SK-N-SH (cell line): Measurements from ENCODE around the gene ATXN10. TPM values are rescaled to one million over a fixed set of nuclear protein-coding genes. Genes with fewer than 3 reads are reported as not detected.

Experiments used
- CTCF ChIA-PET: fragments of 300-600, 350-600 bp; formaldehyde crosslinking; extraction: SDS; loops from one replicate; lab custom pipeline; 2021; lab: Yijun Ruan, JAX
- POLR2A ChIA-PET: fragments of 350-600 bp; sonication (Branson Sonifier 250); formaldehyde crosslinking; extraction: SDS; loops from one replicate; lab custom pipeline; 2020; ENCODE audit warnings: antibody characterized with exemption, inconsistent platforms; lab: Yijun Ruan, JAX
- DNase-seq: peaks from one replicate; pipeline ENCODE4 v3.0.0; 2012
- H2AFZ ChIP-seq: fragments of 200-600 bp; sonication (generic); 2 replicates; pipeline ENCODE4 v1.8.1; 2016; ENCODE audit warnings: antibody characterized with exemption, mild to moderate bottlenecking, low read depth
- H3F3A ChIP-seq: fragments of 200-600 bp; sonication (generic); replicated peaks from 2 replicates; pipeline ENCODE3; 2016; ENCODE audit warnings: antibody characterized with exemption, mild to moderate bottlenecking; ENCODE audit not compliant: insufficient read depth
- H3K27ac ChIP-seq, 2 experiments: fragments of 200-500 bp in 1 of 2; fragments of 200-600 bp in 1 of 2; sonication (Bioruptor generic) in 1 of 2; sonication (generic), shearing (Covaris generic) in 1 of 2; 2 replicates each; pipeline versions ENCODE4 v1.5.1 to v1.6.1; 2014 to 2016; ENCODE audit warnings: low read depth in 2 of 2, inconsistent platforms in 1 of 2, low read length in 1 of 2, mild to moderate bottlenecking in 1 of 2, mixed read lengths in 1 of 2
- H3K27me3 ChIP-seq: fragments of 200-600 bp; sonication (generic), shearing (Covaris generic); 2 replicates; pipeline ENCODE4 v1.6.1; 2016; ENCODE audit warnings: mixed run types; ENCODE audit not compliant: insufficient read depth
- H3K36me3 ChIP-seq, 2 experiments: fragments of 200-500 bp in 1 of 2; fragments of 200-600 bp in 1 of 2; sonication (Bioruptor generic) in 1 of 2; sonication (generic) in 1 of 2; replicated peaks in 1 of 2; 2 replicates each; pipeline versions ENCODE3 to v1.5.1; 2014 to 2016; ENCODE audit warnings: low read length in 1 of 2, mild to moderate bottlenecking in 1 of 2; ENCODE audit not compliant: insufficient read depth in 2 of 2, control insufficient read depth in 1 of 2
- H3K4me1 ChIP-seq, 2 experiments: fragments of 200-500 bp in 1 of 2; fragments of 200-600 bp in 1 of 2; sonication (Bioruptor generic) in 1 of 2; sonication (generic), shearing (Covaris generic) in 1 of 2; 2 replicates each; pipeline versions ENCODE4 v1.5.1 to v1.6.1; 2014 to 2016; ENCODE audit warnings: low read depth in 1 of 2, low read length in 1 of 2, mixed run types in 1 of 2; ENCODE audit not compliant: insufficient read depth in 2 of 2, control insufficient read depth in 1 of 2
- H3K4me2 ChIP-seq: fragments of 200-600 bp; sonication (generic), shearing (Covaris generic); 2 replicates; pipeline ENCODE4 v1.6.1; 2017; ENCODE audit warnings: mixed run types
- H3K4me3 ChIP-seq, 2 experiments: fragments of 200-500 bp in 1 of 2; fragments of 200-600 bp in 1 of 2; sonication (Bioruptor generic) in 1 of 2; sonication (generic), shearing (Covaris generic) in 1 of 2; 2 replicates each; pipeline versions ENCODE4 v1.5.1 to v1.8.1; 2014 to 2016; ENCODE audit warnings: low read depth in 2 of 2, inconsistent platforms in 1 of 2, low read length in 1 of 2, mild to moderate bottlenecking in 1 of 2, mixed read lengths in 1 of 2, moderate library complexity in 1 of 2
- H3K79me2 ChIP-seq: fragments of 200-600 bp; sonication (generic); 2 replicates; pipeline ENCODE4 v1.8.1; 2017; ENCODE audit warnings: mild to moderate bottlenecking; ENCODE audit not compliant: insufficient read depth
- H3K9ac ChIP-seq: fragments of 200-600 bp; sonication (generic); 2 replicates; pipeline ENCODE4 v1.6.1; 2017; ENCODE audit warnings: mixed run types
- H3K9me2 ChIP-seq: fragments of 200-600 bp; sonication (generic); 2 replicates; pipeline ENCODE4 v1.6.1; 2017; ENCODE audit warnings: mixed run types
- H3K9me3 ChIP-seq: fragments of 200-600 bp; sonication (generic); 2 replicates; pipeline ENCODE4 v1.6.1; 2017; ENCODE audit warnings: mixed run types, mild to moderate bottlenecking, moderate library complexity
- H4K20me1 ChIP-seq: fragments of 200-600 bp; sonication (generic); 2 replicates; pipeline ENCODE4 v1.6.1; 2017; ENCODE audit warnings: mild to moderate bottlenecking, mixed run types; ENCODE audit not compliant: insufficient read depth
- CHD2 ChIP-seq: fragments of 150-350 bp; IDR thresholded peaks from 2 replicates; pipeline ENCODE4 v1.6.1; 2018; ENCODE audit warnings: low read length; ENCODE audit not compliant: partially characterized antibody
- CTCF ChIP-seq: fragments of 200-600 bp; sonication (generic); IDR thresholded peaks from 2 replicates; pipeline ENCODE4 v1.6.1; 2017; ENCODE audit warnings: antibody characterized with exemption, mild to moderate bottlenecking, moderate library complexity
- EP300 ChIP-seq, 2 experiments: IDR thresholded peaks; 2 replicates each; pipeline versions ENCODE4 v1.4.0 to v1.6.1; 2012; ENCODE audit warnings: borderline replicate concordance in 1 of 2, low read depth in 1 of 2, low read length in 1 of 2
- FOSL2 ChIP-seq: IDR thresholded peaks from 2 replicates; pipeline ENCODE4 v1.4.0; 2012; ENCODE audit warnings: low read depth, mild to moderate bottlenecking, moderate library complexity, borderline replicate concordance
- GABPA ChIP-seq: IDR thresholded peaks from 2 replicates; pipeline ENCODE4 v1.4.0; 2012; ENCODE audit warnings: low read depth, mild to moderate bottlenecking
- GATA2 ChIP-seq: sonication (generic); formaldehyde crosslinking; IDR thresholded peaks from 2 replicates; pipeline ENCODE4 v1.5.0; 2020; ENCODE audit warnings: mild to moderate bottlenecking, missing genetic modification reagents
- MEF2A ChIP-seq: IDR thresholded peaks from 2 replicates; pipeline ENCODE4 v1.4.0; 2012; ENCODE audit warnings: low read depth, borderline replicate concordance
- MXI1 ChIP-seq: IDR thresholded peaks from 2 replicates; pipeline ENCODE4 v1.6.1; 2012; ENCODE audit warnings: mild to moderate bottlenecking, low read depth, low read length, improper control_type of control experiment
- NFIC ChIP-seq: IDR thresholded peaks from 2 replicates; pipeline ENCODE4 v1.4.0; 2012; ENCODE audit warnings: borderline replicate concordance
- PBX3 ChIP-seq: IDR thresholded peaks from 2 replicates; pipeline ENCODE4; 2012
- RCOR1 ChIP-seq: fragments of 150-350 bp; IDR thresholded peaks from 2 replicates; pipeline ENCODE4 v1.6.1; 2017; ENCODE audit warnings: antibody characterized with exemption, low read length
- RXRA ChIP-seq: IDR thresholded peaks from 2 replicates; pipeline ENCODE4 v1.4.0; 2012; ENCODE audit warnings: low read depth, mild to moderate bottlenecking, borderline replicate concordance
- SMC3 ChIP-seq: IDR thresholded peaks from 2 replicates; pipeline ENCODE4 v1.6.1; 2012; ENCODE audit warnings: low read depth, low read length, improper control_type of control experiment
- TCF12 ChIP-seq: IDR thresholded peaks from 2 replicates; pipeline ENCODE4 v1.4.0; 2012
- USF1 ChIP-seq: IDR thresholded peaks from 2 replicates; pipeline ENCODE4 v1.4.0; 2012; ENCODE audit warnings: low read depth, borderline replicate concordance
- USF2 ChIP-seq: fragments of 150-350 bp; IDR thresholded peaks from 2 replicates; pipeline ENCODE4 v1.6.1; 2017; ENCODE audit warnings: antibody characterized with exemption, low read length, low read depth, borderline replicate concordance
- YY1 ChIP-seq: IDR thresholded peaks from 2 replicates; pipeline ENCODE4 v1.4.0; 2012; ENCODE audit warnings: low read depth, mild to moderate bottlenecking
- WGBS: methylation state at CpG from one replicate; pipeline ENCODE4 v1.1.6; 2017; ENCODE audit warnings: low lambda C conversion rate; 5-methylcytosine and 5-hydroxymethylcytosine counted together
- polyA plus RNA-seq, 3 experiments: library from polyadenylated mRNA; depleted of rRNA; stranded (reverse); fragments of >200 nt; gene quantifications; 2 replicates each; pipeline ENCODE4 v1.2.3, GENCODE V29; 2012

ATXN10 gene
- polyA plus RNA-seq, 1 of the 3 experiments (the other 2 are of a cell fraction), result 202 TPM

- Histone ChIP-seq H3K4me1 (peaks cover 25 to 60% of the 10 kb centered on the region in 2 experiments), H3K36me3 (peaks cover 6 to 10% of the 10 kb centered on the region in 2 experiments), H3K9ac (no peak overlapping the region), H3K4me3 (no peak overlapping the region), H3K9me2 (no peaks in the 10 kb centered on the region), H3F3A (peaks cover 61% of the 10 kb centered on the region), H2AFZ (no peak overlapping the region), H4K20me1 (peaks cover 71% of the 10 kb centered on the region), H3K27ac (0 out of 4 replicates have a peak overlapping the region, but pooled peaks of 1 of the 2 experiments have one; percentile 7), H3K27me3 (no peaks in the 10 kb centered on the region), H3K79me2 (peaks cover 99% of the 10 kb centered on the region), H3K9me3 (no peaks in the 10 kb centered on the region), H3K4me2 (no peak overlapping the region)
- 14% methylated on average over 1 of the region's 1 CpG for WGBS
- no peak for DNase-seq
- ChIA-PET CTCF (no interaction called here), POLR2A (no interaction called here)
- TF ChIP-seq MEF2A, result 0 out of 2 replicates have a peak, but pooled peaks have one; percentile 22
- no peak for TF ChIP-seq USF2
- TF ChIP-seq PBX3, result peak; percentile 37; the same call in 1 of the 2 replicates
- 0 out of 2 replicates have a peak, but pooled peaks have one; percentile 12 for TF ChIP-seq NFIC
- TF ChIP-seq TCF12, result peak; percentile 47
These were observed 5.4 kb downstream of the ATXN10 start for GRCh38 chr22:45677063-45677462.

GRCh38 chr22:45678961-45679912, 7.6 kb downstream of the ATXN10 start:
- H3K9ac ChIP-seq, result no peak overlapping the region
- CTCF ChIA-PET, result interaction anchor here (0.7 kb wide), 1 partner anchor 11 kb away, joined by 3 read pairs; no protein-coding TSS in a partner anchor
- peaks cover 99% of the 10 kb centered on the region for H3K79me2 ChIP-seq
- POLR2A ChIA-PET, result no interaction called here
- H3K36me3 ChIP-seq, result peaks cover 6 to 10% of the 10 kb centered on the region in 2 experiments
- peak overlapping the region; percentile 62 for H3K4me2 ChIP-seq
- no peaks in the 10 kb centered on the region for H3K27me3 ChIP-seq
- H4K20me1 ChIP-seq, result peaks cover 65% of the 10 kb centered on the region
- no peaks in the 10 kb centered on the region for H3K9me2 ChIP-seq
- peak overlapping the region; percentile 7 to 82; a peak in 2 of 4 replicates for H3K27ac ChIP-seq
- no peak overlapping the region for H3K4me3 ChIP-seq
- no peak overlapping the region for H2AFZ ChIP-seq
- H3K9me3 ChIP-seq, result no peaks in the 10 kb centered on the region
- peaks cover 12 to 69% of the 10 kb centered on the region in 2 experiments; a peak in 3 of 4 replicates for H3K4me1 ChIP-seq
- DNase-seq, result no peak
- H3F3A ChIP-seq, result peaks cover 66% of the 10 kb centered on the region
- WGBS, result 41% methylated on average over 9 of the region's 9 CpGs
- TF ChIP-seq GATA2 (CRISPR knock-in tag), result no peak
- no peak for TF ChIP-seq MXI1
- TF ChIP-seq RCOR1, result no peak
- TF ChIP-seq NFIC, result peak; percentile 67; the same call in 1 of the 2 replicates
- TF ChIP-seq SMC3, result no peak
- no peak for TF ChIP-seq YY1
- peak in 1 of 2 experiments; percentile 78; a peak in 2 of 4 replicates for TF ChIP-seq EP300 (IDR thresholded peaks at IDR 0.05; ENCODE audit: borderline replicate concordance in 1 of 2, low read depth in 1 of 2, low read length in 1 of 2)
- no peak for TF ChIP-seq USF1
- no peak for TF ChIP-seq USF2
- no peak for TF ChIP-seq CTCF
- no peak for TF ChIP-seq RXRA
- peak; percentile 78; the same call in 1 of the 2 replicates for TF ChIP-seq FOSL2
- TF ChIP-seq CHD2, result no peak
- TF ChIP-seq GABPA, result no peak; the same call in 1 of the 2 replicates
